A549 (cell line): Measurements from ENCODE around the gene NUCB1. TPM values are rescaled to one million over a fixed set of nuclear protein-coding genes. Genes with fewer than 3 reads are reported as not detected.
A peak's percentile ranks its signal among the peaks of the same experiment; 100 is the strongest.

Experiments
- ATAC-seq, 2 experiments: fragments of 200-7000 bp in 1 of 2; fragments of >200 bp in 1 of 2; cut with Nextera tagmentation in 1 of 2; cut with Tn5 transposase in 1 of 2; 3 replicates each; pipeline versions ENCODE4 v1.8.0 to v1.9.1; 2018 to 2020; ENCODE audit warnings: mild to moderate bottlenecking in 1 of 2, moderate library complexity in 1 of 2
- CTCF ChIA-PET: fragments of 300-600 bp; sonication (Branson Sonifier 250); formaldehyde crosslinking; extraction: SDS; loops from one replicate; lab custom pipeline; 2021; ENCODE audit warnings: antibody characterized with exemption, inconsistent platforms; lab: Yijun Ruan, JAX
- POLR2A ChIA-PET: fragments of 350-600 bp; formaldehyde crosslinking; extraction: SDS; loops from one replicate; lab custom pipeline; 2021; ENCODE audit warnings: antibody characterized with exemption, inconsistent platforms; lab: Yijun Ruan, JAX
- DNase-seq, 2 experiments: peaks; one replicate each; pipeline versions ENCODE4 v3.0.0 to v3.0.0-alpha.2; 2011 to 2016; ENCODE audit warnings: low read depth in 1 of 2, low spot score in 1 of 2
- FAIRE-seq: peaks from 2 replicates; lab custom pipeline; 2011; peaks lifted over from hg19 to GRCh38; lab: Jason Lieb, UNC
- H3K27ac ChIP-seq, 2 experiments: fragments of >200 bp; sonication (Bioruptor Twin); formaldehyde crosslinking; 3 replicates each; pipeline ENCODE4 v1.5.1; 2016 to 2017
- H3K4me1 ChIP-seq: fragments of >200 bp; sonication (Bioruptor Twin); formaldehyde crosslinking; 3 replicates; pipeline ENCODE4 v1.6.1; 2016
- H3K4me2 ChIP-seq: fragments of >200 bp; sonication (Bioruptor Twin); formaldehyde crosslinking; 3 replicates; pipeline ENCODE4 v1.6.1; 2016
- H3K4me3 ChIP-seq: fragments of >200 bp; sonication (Bioruptor Twin); formaldehyde crosslinking; 3 replicates; pipeline ENCODE4 v1.5.1; 2016
- H3K9me3 ChIP-seq: fragments of >200 bp; sonication (Bioruptor Twin); formaldehyde crosslinking; 3 replicates; pipeline ENCODE4 v1.6.1; 2016
- CBX2 ChIP-seq: fragments of 200-600 bp; sonication (generic); IDR thresholded peaks from 2 replicates; pipeline ENCODE4 v1.6.1; 2016; ENCODE audit warnings: low read depth, mild to moderate bottlenecking, borderline replicate concordance
- CEBPB ChIP-seq, 2 experiments: fragments of >200 bp in 1 of 2; sonication (Bioruptor Twin) in 1 of 2; formaldehyde crosslinking in 1 of 2; IDR thresholded peaks; 2 replicates each; pipeline ENCODE4 v1.6.1; 2012 to 2016
- CHD2 ChIP-seq: fragments of 150-350 bp; IDR thresholded peaks from 2 replicates; pipeline ENCODE4 v1.6.1; 2014; ENCODE audit warnings: low read length; ENCODE audit not compliant: partially characterized antibody
- CTCF ChIP-seq: fragments of >200 bp; sonication (Bioruptor Twin); formaldehyde crosslinking; IDR thresholded peaks from 3 replicates; pipeline ENCODE4 v1.5.1; 2016
- EHMT2 ChIP-seq: fragments of 200-600 bp; sonication (generic); IDR thresholded peaks from 2 replicates; pipeline ENCODE4 v1.6.1; 2016; ENCODE audit warnings: antibody characterized with exemption, low read depth, mild to moderate bottlenecking, moderate library complexity
- ELK1 ChIP-seq: fragments of 150-350 bp; IDR thresholded peaks from 2 replicates; pipeline ENCODE4 v1.6.1; 2014; ENCODE audit warnings: low read depth, mild to moderate bottlenecking, low read length
- FOXS1 ChIP-seq: fragments of 250-450 bp; sonication (Bioruptor Pico); IDR thresholded peaks from 2 replicates; pipeline ENCODE4 v1.5.0; 2020; ENCODE audit warnings: mild to moderate bottlenecking, moderate library complexity
- HES2 ChIP-seq: fragments of >200 bp; sonication (Bioruptor Twin); formaldehyde crosslinking; IDR thresholded peaks from 2 replicates; pipeline ENCODE4 v1.6.1; 2016
- HOXA7 ChIP-seq: fragments of 250-450 bp; sonication (Bioruptor Pico); IDR thresholded peaks from 2 replicates; pipeline ENCODE4 v1.5.0; 2020; ENCODE audit warnings: mild to moderate bottlenecking, moderate library complexity
- MAZ ChIP-seq: fragments of 150-350 bp; IDR thresholded peaks from 2 replicates; pipeline ENCODE4 v1.6.1; 2014; ENCODE audit warnings: antibody characterized with exemption, low read depth, low read length, borderline replicate concordance
- NFE2L2 ChIP-seq: fragments of 150-350 bp; conservative IDR thresholded peaks from 2 replicates; pipeline ENCODE4 v1.6.1; 2014; ENCODE audit warnings: low read length
- NPAS2 ChIP-seq: fragments of 250-450 bp; sonication (Bioruptor Pico); IDR thresholded peaks from 2 replicates; pipeline ENCODE4 v1.8.0; 2022; ENCODE audit warnings: mild to moderate bottlenecking, moderate library complexity, borderline replicate concordance
- PHF8 ChIP-seq: fragments of 200-600 bp; sonication (generic); IDR thresholded peaks from 2 replicates; pipeline ENCODE4 v1.6.1; 2016; ENCODE audit warnings: low read depth, mild to moderate bottlenecking, antibody characterized with exemption, moderate library complexity, borderline replicate concordance
- ZSCAN20 ChIP-seq: fragments of 250-450 bp; sonication (Bioruptor Pico); IDR thresholded peaks from 2 replicates; pipeline ENCODE4 v1.8.0; 2022; ENCODE audit warnings: mild to moderate bottlenecking, moderate library complexity
- WGBS: methylation state at CpG from one replicate; pipeline ENCODE4 v1.1.6; 2017; ENCODE audit errors: missing lambda C conversion rate; 5-methylcytosine and 5-hydroxymethylcytosine counted together
- polyA plus RNA-seq, 4 experiments: library from polyadenylated mRNA; depleted of rRNA in 3 of 4; stranded (reverse); fragments of >200 nt; fragmentation: RNase III in 1 of 4; extraction: RNeasy Plus Mini Kit Qiagen cat#74134 plus additional on column Dnase treatment in 1 of 4; gene quantifications; 2 replicates in 3 of 4; 3 replicates in 1 of 4; pipeline ENCODE4 v1.2.3, GENCODE V29; 2011 to 2017
- TF ChIP-seq, protein P1 (sequence below): fragments of 250-450 bp; sonication (Bioruptor Pico); IDR thresholded peaks from 2 replicates; pipeline ENCODE4 v1.5.0; 2020; ENCODE audit warnings: low read depth, mild to moderate bottlenecking, moderate library complexity
- TF ChIP-seq, protein P2 (sequence below): IDR thresholded peaks from 2 replicates; pipeline ENCODE4 v1.6.1; 2012; ENCODE audit warnings: low read depth, borderline replicate concordance

The NUCB1 gene
- polyA plus RNA-seq, 2 of the 4 experiments (the other 2 are of a cell fraction): 79.5 to 182 TPM

- no peak overlapping the region for H3K4me2 ChIP-seq
- H3K9me3 ChIP-seq: no peaks in the 10 kb centered on the region
- FAIRE-seq (no peak), ATAC-seq (peak in 1 of 2 experiments; percentile 21; a peak in 3 of 6 replicates), DNase-seq (no peak)
- TF ChIP-seq HES2 (no peak), HOXA7 (no peak), NPAS2 (no peak), MAZ (no peak), CHD2 (no peak), CEBPB (IDR thresholded peaks at IDR 0.05) (no peak), CBX2 (no peak), CTCF (no peak), NFE2L2 (no peak), EHMT2 (no peak), PHF8 (no peak), ELK1 (no peak)
- TF ChIP-seq, protein P1, sequence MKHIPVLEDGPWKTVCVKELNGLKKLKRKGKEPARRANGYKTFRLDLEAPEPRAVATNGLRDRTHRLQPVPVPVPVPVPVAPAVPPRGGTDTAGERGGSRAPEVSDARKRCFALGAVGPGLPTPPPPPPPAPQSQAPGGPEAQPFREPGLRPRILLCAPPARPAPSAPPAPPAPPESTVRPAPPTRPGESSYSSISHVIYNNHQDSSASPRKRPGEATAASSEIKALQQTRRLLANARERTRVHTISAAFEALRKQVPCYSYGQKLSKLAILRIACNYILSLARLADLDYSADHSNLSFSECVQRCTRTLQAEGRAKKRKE: no peak
- TF ChIP-seq, protein P2, sequence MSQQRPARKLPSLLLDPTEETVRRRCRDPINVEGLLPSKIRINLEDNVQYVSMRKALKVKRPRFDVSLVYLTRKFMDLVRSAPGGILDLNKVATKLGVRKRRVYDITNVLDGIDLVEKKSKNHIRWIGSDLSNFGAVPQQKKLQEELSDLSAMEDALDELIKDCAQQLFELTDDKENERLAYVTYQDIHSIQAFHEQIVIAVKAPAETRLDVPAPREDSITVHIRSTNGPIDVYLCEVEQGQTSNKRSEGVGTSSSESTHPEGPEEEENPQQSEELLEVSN: no peak
- 69% methylated on average over 8 of the region's 9 CpGs for WGBS
- CTCF ChIA-PET: interaction anchor here (0.6 to 3.3 kb wide), 7 partner anchors 14 to 140 kb away, joined by 3 to 8 read pairs (median 4); partner anchors contain the start of genes DHDH, GYS1 and RUVBL2
- H3K4me1 ChIP-seq: no peaks in the 10 kb centered on the region
- peak overlapping the region in 1 of 2 experiments; percentile 29; a peak in 2 of 6 replicates for H3K27ac ChIP-seq
- no peak overlapping the region for H3K4me3 ChIP-seq
- POLR2A ChIA-PET: interaction anchor here (1.1 kb wide), 2 partner anchors 8 to 13 kb away, joined by 3 to 4 read pairs; partner anchors contain the start of genes BAX and DHDH
Measured at GRCh38 chr19:48946463-48947257, 46.5 kb downstream of the NUCB1 start.

DNA sequence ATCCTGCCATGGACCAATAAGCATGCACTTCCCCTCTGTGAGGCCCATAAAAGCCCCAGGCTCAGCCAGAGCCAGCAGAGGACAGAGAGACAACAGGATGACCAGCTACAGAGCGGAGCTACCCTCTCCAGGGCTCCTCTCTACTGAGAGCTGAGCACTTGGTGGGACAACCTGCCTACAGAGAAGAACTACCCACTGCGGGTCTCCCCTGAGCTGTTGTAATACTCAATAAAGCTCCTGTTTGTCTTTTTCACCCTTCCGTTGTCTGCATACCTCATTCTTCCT, 47.1 kb downstream of the NUCB1 start:
- Histone ChIP-seq H3K9me3 (no peaks in the 10 kb centered on the region), H3K4me1 (no peaks in the 10 kb centered on the region), H3K4me3 (no peak overlapping the region), H3K27ac (peak overlapping the region in 1 of 2 experiments; percentile 29; a peak in 2 of 6 replicates), H3K4me2 (no peak overlapping the region)
- CTCF ChIA-PET: interaction anchor here (1.1 to 3.3 kb wide), 4 partner anchors 14 to 104 kb away, joined by 3 to 8 read pairs (median 4); partner anchors contain the start of gene DHDH
- WGBS: 94% methylated on average over 3 of the region's 3 CpGs
- TF ChIP-seq CTCF (no peak), ZSCAN20 (no peak), PHF8 (no peak), FOXS1 (CRISPR knock-in tag) (no peak)
- POLR2A ChIA-PET: no interaction called here
- DNase-seq (no peak), FAIRE-seq (no peak), ATAC-seq (no peak)
